HG03460 (cell line): ENCODE results near the gene SARDH.
"Not testable (repeated sequence)": the region's sequence is repeated elsewhere in the genome, so short reads cannot be mapped to it uniquely, and the experiment has no call there.

Experiments used
- ATAC-seq: cut with Tn5 transposase; IDR thresholded peaks from one replicate; pipeline ENCODE4 v1.9.1; 2021; ENCODE audit not compliant: unreplicated experiment

Gene SARDH

GRCh38 chr9:133777068-133777791 is 39.1 kb upstream of the SARDH start:
- no peak for ATAC-seq

- no peak for ATAC-seq
Observed at GRCh38 chr9:133775951-133776905, 38.1 kb upstream of the SARDH start.

- no peak for ATAC-seq
Observed at GRCh38 chr9:133775291-133775690, 37.1 kb upstream of the SARDH start.

- no peak for ATAC-seq
Observed at GRCh38 chr9:133774799-133775198, 36.6 kb upstream of the SARDH start.

- no peak for ATAC-seq
Observed at GRCh38 chr9:133773889-133774655, 35.9 kb upstream of the SARDH start.

GRCh38 chr9:133772581-133772980 is 34.4 kb upstream of the SARDH start:
- ATAC-seq = no peak

GRCh38 chr9:133771486-133772482 is 33.6 kb upstream of the SARDH start:
- ATAC-seq = no peak

GRCh38 chr9:133770076-133770777 is 32.1 kb upstream of the SARDH start:
- ATAC-seq = no peak

GRCh38 chr9:133769511-133770075 is 31.4 kb upstream of the SARDH start:
- ATAC-seq = no peak

GRCh38 chr9:133768859-133769510 is 30.8 kb upstream of the SARDH start:
- no peak for ATAC-seq

- ATAC-seq = no peak
Observed at GRCh38 chr9:133768371-133768858, 30.3 kb upstream of the SARDH start.

- ATAC-seq = no peak
Observed at GRCh38 chr9:133767625-133768024, 29.5 kb upstream of the SARDH start.

- ATAC-seq = no peak
Observed at GRCh38 chr9:133767008-133767407, 28.9 kb upstream of the SARDH start.

GRCh38 chr9:133766234-133766633 is 28.1 kb upstream of the SARDH start:
- ATAC-seq = not testable (repeated sequence)

GRCh38 chr9:133763272-133764183 is 25.4 kb upstream of the SARDH start:
- ATAC-seq = no peak

- no peak for ATAC-seq
Observed at GRCh38 chr9:133762488-133763271, 24.5 kb upstream of the SARDH start.
